OCI-LY3 (cell line): ENCODE results near the gene GRWD1.

Source experiments
- H2AFZ ChIP-seq: fragments of 200-600, 300-600 bp; shearing (Covaris generic); 2 replicates; pipeline ENCODE4 v1.6.0; 2014; ENCODE audit warnings: antibody characterized with exemption, low read depth, low read length
- H3K27ac ChIP-seq: fragments of 200-600, 300-600 bp; sonication (generic); 2 replicates; pipeline ENCODE4 v1.5.1; 2014; ENCODE audit warnings: mild to moderate bottlenecking, low read length, moderate library complexity, mixed read lengths
- H3K27me3 ChIP-seq: fragments of 200-600, 300-600 bp; sonication (generic); 2 replicates; pipeline ENCODE4 v1.6.1; 2014; ENCODE audit warnings: low read depth, low read length, mixed read lengths
- H3K36me3 ChIP-seq: fragments of 200-600, 300-600 bp; sonication (generic); replicated peaks from 2 replicates; pipeline ENCODE3; 2014; ENCODE audit warnings: low read depth, low read length, mixed read lengths
- H3K4me1 ChIP-seq: fragments of 300-600, 200-600 bp; sonication (generic); 2 replicates; pipeline ENCODE4 v1.6.1; 2014; ENCODE audit warnings: low read length, mixed read lengths
- H3K4me2 ChIP-seq: fragments of 200-600, 300-600 bp; sonication (generic); 2 replicates; pipeline ENCODE4 v1.6.1; 2014; ENCODE audit warnings: low read length, mixed read lengths
- H3K4me3 ChIP-seq: fragments of 300-600, 200-600 bp; sonication (generic); 2 replicates; pipeline ENCODE4 v1.5.1; 2014; ENCODE audit warnings: antibody characterized with exemption, mild to moderate bottlenecking, low read length, moderate library complexity
- H3K79me2 ChIP-seq: fragments of 300-600, 200-600 bp; shearing (Covaris generic); 2 replicates; pipeline ENCODE4 v1.6.1; 2014; ENCODE audit warnings: mild to moderate bottlenecking, low read length, mixed read lengths
- H3K9ac ChIP-seq: fragments of 300-600, 200-600 bp; shearing (Covaris generic); 2 replicates; pipeline ENCODE4 v1.6.0; 2014; ENCODE audit warnings: mild to moderate bottlenecking, low read length, moderate library complexity
- H3K9me3 ChIP-seq: fragments of 200-600, 300-600 bp; shearing (Covaris generic); 2 replicates; pipeline ENCODE4 v1.6.1; 2014; ENCODE audit warnings: low read length, mixed read lengths; ENCODE audit not compliant: insufficient read depth
- H4K20me1 ChIP-seq: fragments of 200-600, 300-600 bp; sonication (generic); 2 replicates; pipeline ENCODE4 v1.6.1; 2016; ENCODE audit warnings: low read length, mixed read lengths; ENCODE audit not compliant: insufficient read depth
- EZH2phosphoT487 ChIP-seq: fragments of 200-600 bp; shearing (Covaris generic); IDR thresholded peaks from 2 replicates; pipeline ENCODE4 v1.6.1; 2018; ENCODE audit warnings: antibody characterized with exemption, mixed run types, low read depth
- TF ChIP-seq, protein P1 (sequence below): fragments of 200-600, 300-600 bp; sonication (generic); IDR thresholded peaks from 2 replicates; pipeline ENCODE4 v1.5.1; 2014; ENCODE audit warnings: antibody characterized with exemption, low read length, low read depth

Gene GRWD1

DNA sequence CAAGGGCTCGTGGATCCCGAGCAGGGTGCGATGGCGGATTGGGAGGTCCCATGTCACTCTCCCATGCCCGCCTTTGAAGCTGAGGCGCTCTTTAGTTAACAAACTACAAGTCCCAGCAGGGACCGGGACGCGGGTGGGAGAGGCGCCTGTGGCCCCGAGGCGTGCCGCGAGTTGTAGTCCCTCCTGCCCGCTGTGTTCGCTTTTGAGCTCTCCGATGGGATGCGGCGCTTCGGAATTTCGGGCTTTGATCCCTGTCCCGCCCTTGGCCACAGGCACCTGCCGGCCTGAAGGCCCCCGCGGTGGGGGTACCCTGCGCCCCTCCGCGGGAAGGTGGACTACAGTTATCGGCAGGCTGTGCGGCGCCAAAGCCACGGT lies 34.4 kb downstream of the GRWD1 start:
- Histone ChIP-seq H4K20me1 (no peaks in the 10 kb centered on the region), H3K27me3 (no peaks in the 10 kb centered on the region), H3K36me3 (peaks cover 19% of the 10 kb centered on the region), H3K4me2 (no peak overlapping the region), H2AFZ (no peak overlapping the region), H3K79me2 (no peaks in the 10 kb centered on the region), H3K9me3 (no peaks in the 10 kb centered on the region), H3K4me1 (peaks cover 1% of the 10 kb centered on the region), H3K9ac (no peak overlapping the region), H3K4me3 (no peak overlapping the region), H3K27ac (no peak overlapping the region)
- TF ChIP-seq EZH2phosphoT487, result no peak
- TF ChIP-seq, protein P1, sequence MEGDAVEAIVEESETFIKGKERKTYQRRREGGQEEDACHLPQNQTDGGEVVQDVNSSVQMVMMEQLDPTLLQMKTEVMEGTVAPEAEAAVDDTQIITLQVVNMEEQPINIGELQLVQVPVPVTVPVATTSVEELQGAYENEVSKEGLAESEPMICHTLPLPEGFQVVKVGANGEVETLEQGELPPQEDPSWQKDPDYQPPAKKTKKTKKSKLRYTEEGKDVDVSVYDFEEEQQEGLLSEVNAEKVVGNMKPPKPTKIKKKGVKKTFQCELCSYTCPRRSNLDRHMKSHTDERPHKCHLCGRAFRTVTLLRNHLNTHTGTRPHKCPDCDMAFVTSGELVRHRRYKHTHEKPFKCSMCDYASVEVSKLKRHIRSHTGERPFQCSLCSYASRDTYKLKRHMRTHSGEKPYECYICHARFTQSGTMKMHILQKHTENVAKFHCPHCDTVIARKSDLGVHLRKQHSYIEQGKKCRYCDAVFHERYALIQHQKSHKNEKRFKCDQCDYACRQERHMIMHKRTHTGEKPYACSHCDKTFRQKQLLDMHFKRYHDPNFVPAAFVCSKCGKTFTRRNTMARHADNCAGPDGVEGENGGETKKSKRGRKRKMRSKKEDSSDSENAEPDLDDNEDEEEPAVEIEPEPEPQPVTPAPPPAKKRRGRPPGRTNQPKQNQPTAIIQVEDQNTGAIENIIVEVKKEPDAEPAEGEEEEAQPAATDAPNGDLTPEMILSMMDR, result no peak

DNA sequence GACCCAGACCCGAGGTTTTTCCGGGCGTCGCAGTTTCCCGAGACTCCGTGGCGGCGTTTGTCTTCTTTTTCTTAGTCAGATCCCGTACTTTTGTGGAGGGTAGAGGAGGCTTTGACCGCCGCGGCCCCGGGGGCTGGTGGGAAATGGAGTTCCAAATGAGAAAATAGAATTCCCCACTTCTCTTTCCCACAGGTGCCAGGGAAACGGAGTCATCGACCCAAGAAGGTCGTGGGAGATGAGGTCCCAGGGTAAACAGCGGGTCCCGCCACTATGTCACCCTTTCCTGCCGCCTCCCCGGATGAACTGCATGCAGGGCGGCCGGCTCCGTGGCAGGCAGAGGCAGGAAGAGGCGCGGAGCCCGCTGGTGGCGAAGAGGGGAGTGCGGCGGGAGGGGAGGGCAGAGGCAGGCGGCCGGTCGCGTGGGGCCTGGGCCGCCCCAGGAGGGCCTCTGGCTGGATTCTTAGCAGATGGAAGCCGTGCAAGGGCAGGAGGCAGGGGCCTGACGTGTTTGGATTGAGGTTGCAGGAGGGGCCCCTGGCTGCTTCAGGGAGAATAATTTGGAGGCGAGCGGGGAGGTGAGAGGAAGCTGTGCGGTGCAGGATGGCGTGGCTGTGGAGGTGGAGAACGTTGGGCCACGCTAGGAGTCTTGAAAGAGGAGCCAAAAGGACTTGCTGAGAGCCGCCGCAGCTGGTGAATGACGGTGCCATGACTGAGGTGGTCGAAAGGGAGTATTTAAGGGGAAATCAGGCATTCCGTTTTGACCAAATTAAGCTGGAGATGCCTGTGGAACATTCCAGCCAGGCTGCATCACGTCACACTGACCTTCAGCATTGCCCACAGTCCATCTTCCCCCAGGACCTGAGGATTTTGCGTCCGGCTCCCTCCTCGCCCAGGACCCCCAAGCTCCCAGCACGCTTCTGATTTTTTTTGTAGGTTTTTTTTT lies 35.0 kb downstream of the GRWD1 start:
- Histone ChIP-seq H3K9me3 (no peaks in the 10 kb centered on the region), H3K79me2 (no peaks in the 10 kb centered on the region), H3K36me3 (peaks cover 13% of the 10 kb centered on the region), H3K9ac (no peak overlapping the region), H3K4me2 (no peak overlapping the region), H3K4me1 (no peaks in the 10 kb centered on the region), H3K4me3 (no peak overlapping the region), H3K27ac (no peak overlapping the region), H4K20me1 (no peaks in the 10 kb centered on the region), H2AFZ (no peak overlapping the region), H3K27me3 (no peaks in the 10 kb centered on the region)
- TF ChIP-seq EZH2phosphoT487, result no peak
- TF ChIP-seq, protein P1, result no peak

DNA sequence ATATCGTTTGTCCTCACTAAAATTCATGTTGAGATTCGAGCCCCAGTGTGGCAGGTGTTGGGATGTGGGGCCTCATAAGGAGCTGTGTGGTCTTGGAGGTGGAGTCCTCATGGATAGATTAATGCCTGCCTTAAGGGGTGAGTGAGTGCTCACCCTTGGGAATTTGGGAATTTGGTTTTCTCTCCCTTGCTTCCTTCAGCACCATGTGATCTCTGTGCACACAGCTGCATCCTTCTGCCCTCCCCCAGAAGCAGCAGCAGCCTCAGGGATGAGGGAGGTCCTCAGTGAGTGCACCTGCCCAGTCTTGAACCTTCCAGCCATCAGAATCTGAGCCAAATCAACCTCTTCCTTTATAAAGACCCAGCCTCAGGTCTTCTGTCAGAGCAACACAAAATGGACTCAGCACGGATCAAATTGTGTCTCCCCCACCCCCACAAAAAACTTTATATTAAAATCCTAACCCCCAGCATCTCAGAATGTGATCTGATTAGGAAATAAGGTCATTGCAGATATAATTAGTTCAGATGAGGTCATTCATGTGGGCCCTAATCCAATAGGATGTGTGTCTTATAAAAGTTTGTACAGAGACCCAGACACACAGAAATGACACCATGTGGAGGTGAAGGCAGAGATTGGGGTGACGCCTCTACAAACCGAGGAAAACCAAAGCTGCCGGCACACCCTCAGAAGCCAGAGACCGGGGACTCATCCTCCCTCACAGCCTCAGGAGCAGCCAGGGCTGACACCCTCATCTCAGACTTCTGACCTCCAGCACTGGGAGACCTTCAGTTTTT lies 36.3 kb downstream of the GRWD1 start:
- Histone ChIP-seq H3K79me2 (no peaks in the 10 kb centered on the region), H3K27me3 (no peaks in the 10 kb centered on the region), H3K4me3 (no peak overlapping the region), H3K4me1 (no peaks in the 10 kb centered on the region), H3K9ac (no peak overlapping the region), H2AFZ (no peak overlapping the region), H3K27ac (no peak overlapping the region), H3K36me3 (peaks cover 7% of the 10 kb centered on the region), H4K20me1 (no peaks in the 10 kb centered on the region), H3K9me3 (no peaks in the 10 kb centered on the region), H3K4me2 (no peak overlapping the region)
- TF ChIP-seq EZH2phosphoT487, result no peak
- TF ChIP-seq, protein P1, result no peak

DNA sequence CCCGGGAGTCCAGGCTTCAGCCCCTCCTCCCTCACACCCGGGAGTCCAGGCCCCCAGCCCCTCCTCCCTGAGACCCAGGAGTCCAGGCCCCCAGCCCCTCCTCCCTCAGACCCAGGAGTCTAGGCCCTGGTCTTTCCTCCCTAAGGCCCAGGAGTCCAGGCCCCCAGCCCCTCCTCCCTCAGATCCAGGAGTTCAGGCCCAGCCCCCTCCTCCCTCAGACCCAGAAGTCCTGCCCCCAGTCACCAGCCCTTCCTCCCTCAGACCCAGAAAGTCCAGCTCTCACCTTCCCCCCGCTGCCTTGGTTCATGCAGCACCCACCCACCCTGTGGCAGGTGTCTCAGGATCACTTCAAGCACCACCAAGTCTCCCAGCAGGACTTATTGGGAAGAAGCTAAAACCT lies 37.5 kb downstream of the GRWD1 start:
- no peaks in the 10 kb centered on the region for H3K9me3 ChIP-seq
- no peaks in the 10 kb centered on the region for H3K79me2 ChIP-seq
- H3K4me1 ChIP-seq, result no peaks in the 10 kb centered on the region
- no peak overlapping the region for H3K4me3 ChIP-seq
- H3K4me2 ChIP-seq, result no peak overlapping the region
- H4K20me1 ChIP-seq, result no peaks in the 10 kb centered on the region
- H3K9ac ChIP-seq, result no peak overlapping the region
- no peak overlapping the region for H3K27ac ChIP-seq
- H2AFZ ChIP-seq, result no peak overlapping the region
- TF ChIP-seq EZH2phosphoT487, result no peak
- TF ChIP-seq, protein P1, result no peak
- H3K27me3 ChIP-seq, result no peaks in the 10 kb centered on the region
- peaks cover 7% of the 10 kb centered on the region for H3K36me3 ChIP-seq
